Astrocyte (in vitro differentiated cells and primary cell): ENCODE data around the gene NENF. TPM values are rescaled to one million over a fixed set of nuclear protein-coding genes. Genes with fewer than 3 reads are reported as not detected.

Experiments
- DNase-seq: peaks from one replicate; pipeline ENCODE4 v3.0.0-alpha.2; 2010; ENCODE audit warnings: low read depth
- FAIRE-seq: peaks from 2 replicates; lab custom pipeline; 2011; peaks lifted over from hg19 to GRCh38; lab: Jason Lieb, UNC
- H2AFZ ChIP-seq: 2 replicates; pipeline ENCODE4 v1.6.0; 2012; ENCODE audit warnings: low read depth, low read length, inconsistent platforms
- H3K27ac ChIP-seq: 2 replicates; pipeline ENCODE4 v1.5.1; 2011; ENCODE audit warnings: low read depth, low read length, inconsistent platforms
- H3K27me3 ChIP-seq: 2 replicates; pipeline ENCODE4 v1.6.0; 2011; ENCODE audit warnings: low read length, inconsistent platforms; ENCODE audit not compliant: insufficient read depth
- H3K36me3 ChIP-seq: 2 replicates; pipeline ENCODE4 v1.5.1; 2011; ENCODE audit warnings: low read length, inconsistent platforms; ENCODE audit not compliant: insufficient read depth
- H3K4me1 ChIP-seq: 2 replicates; pipeline ENCODE4 v1.5.1; 2011; ENCODE audit warnings: low read length, inconsistent platforms; ENCODE audit not compliant: insufficient read depth
- H3K4me2 ChIP-seq: 2 replicates; pipeline ENCODE4 v1.6.0; 2012; ENCODE audit warnings: low read length, inconsistent platforms
- H3K4me3 ChIP-seq: 2 replicates; pipeline ENCODE4 v1.5.1; 2011; ENCODE audit warnings: low read depth, mild to moderate bottlenecking, low read length, inconsistent platforms; ENCODE audit not compliant: insufficient read depth
- H3K79me2 ChIP-seq: 2 replicates; pipeline ENCODE4 v1.6.0; 2012; ENCODE audit warnings: mild to moderate bottlenecking, low read length, inconsistent platforms; ENCODE audit not compliant: insufficient read depth
- H3K9ac ChIP-seq: 2 replicates; pipeline ENCODE4 v1.6.0; 2012; ENCODE audit warnings: mild to moderate bottlenecking, low read length, inconsistent platforms
- H3K9me3 ChIP-seq: 2 replicates; pipeline ENCODE4 v1.5.1; 2012; ENCODE audit warnings: low read depth, mild to moderate bottlenecking, low read length, inconsistent platforms; ENCODE audit not compliant: insufficient read depth
- H4K20me1 ChIP-seq: 2 replicates; pipeline ENCODE4 v1.6.0; 2012; ENCODE audit warnings: low read length, inconsistent platforms; ENCODE audit not compliant: insufficient read depth
- H3K27ac Mint-ChIP-seq: one replicate; pipeline ENCODE4 v1.8.0; 2021; ENCODE audit warnings: mild to moderate bottlenecking, mixed read lengths; ENCODE audit not compliant: unreplicated experiment
- H3K27me3 Mint-ChIP-seq: one replicate; pipeline ENCODE4 v1.8.0; 2021; ENCODE audit warnings: low read depth, mixed read lengths; ENCODE audit not compliant: unreplicated experiment
- H3K36me3 Mint-ChIP-seq: one replicate; pipeline ENCODE4 v1.8.0; 2021; ENCODE audit warnings: low read depth, mixed read lengths; ENCODE audit not compliant: unreplicated experiment
- H3K4me1 Mint-ChIP-seq: one replicate; pipeline ENCODE4 v1.8.0; 2021; ENCODE audit warnings: low read depth, mixed read lengths; ENCODE audit not compliant: unreplicated experiment
- H3K4me3 Mint-ChIP-seq: one replicate; pipeline ENCODE4 v1.8.0; 2021; ENCODE audit warnings: mild to moderate bottlenecking, moderate library complexity, mixed read lengths; ENCODE audit not compliant: unreplicated experiment
- H3K9me3 Mint-ChIP-seq: one replicate; pipeline ENCODE4 v1.8.0; 2021; ENCODE audit warnings: mild to moderate bottlenecking, mixed read lengths; ENCODE audit not compliant: unreplicated experiment
- CTCF ChIP-seq: IDR thresholded peaks from 2 replicates; pipeline ENCODE4 v1.5.1; 2011; ENCODE audit warnings: low read depth, mild to moderate bottlenecking, inconsistent platforms, low read length, moderate library complexity; ENCODE audit not compliant: insufficient read depth
- EZH2 ChIP-seq: IDR thresholded peaks from 2 replicates; pipeline ENCODE4 v1.6.1; 2012; ENCODE audit warnings: mild to moderate bottlenecking, low read length, inconsistent platforms; ENCODE audit not compliant: insufficient read depth
- total RNA-seq: library from RNA; stranded (reverse); gene quantifications from 2 replicates; pipeline ENCODE4 v1.2.1, GENCODE V29; 2021

Gene NENF
- total RNA-seq, 1 donor from 2014 or later = 34.4 TPM

- H3K36me3 ChIP-seq = peaks cover 7% of the 10 kb centered on the region
- no peak for FAIRE-seq
- no peaks in the 10 kb centered on the region for H3K9me3 ChIP-seq
- peaks cover 24% of the 10 kb centered on the region for H3K36me3 Mint-ChIP-seq
- no peak for DNase-seq
- peak overlapping the region; percentile 67 for H3K4me3 ChIP-seq
- peak overlapping the region; percentile 83 for H2AFZ ChIP-seq
- peaks cover 7% of the 10 kb centered on the region for H3K79me2 ChIP-seq
- H3K9ac ChIP-seq = peak overlapping the region; percentile 69
- no peak for TF ChIP-seq EZH2
- H3K27ac Mint-ChIP-seq = no peak overlapping the region
- H3K4me1 ChIP-seq = peaks cover 7% of the 10 kb centered on the region
- peak overlapping the region; percentile 91 for H3K4me3 Mint-ChIP-seq
- no peaks in the 10 kb centered on the region for H3K27me3 ChIP-seq
- H3K27ac ChIP-seq = no peak overlapping the region
- H3K4me1 Mint-ChIP-seq = peaks cover 8% of the 10 kb centered on the region
- peak overlapping the region; percentile 98 for H3K4me2 ChIP-seq
- H4K20me1 ChIP-seq = peaks cover 18% of the 10 kb centered on the region
- no peaks in the 10 kb centered on the region for H3K27me3 Mint-ChIP-seq
- H3K9me3 Mint-ChIP-seq = peaks cover 2% of the 10 kb centered on the region
These were observed 18.8 kb upstream of the NENF start for GRCh38 chr1:212413902-212414327.

- Histone ChIP-seq H3K9me3 (no peaks in the 10 kb centered on the region), H3K4me2 (peak within 1 kb of the TSS; percentile 98), H3K27me3 (no peaks in the 10 kb centered on the region), H3K4me3 (peak within 1 kb of the TSS; percentile 67), H3K9ac (peak within 1 kb of the TSS; percentile 69), H4K20me1 (peaks cover 18% of the 10 kb centered on the region), H2AFZ (peak within 1 kb of the TSS; percentile 83), H3K36me3 (peaks cover 3% of the 10 kb centered on the region), H3K4me1 (peaks cover 7% of the 10 kb centered on the region), H3K79me2 (peaks cover 7% of the 10 kb centered on the region), H3K27ac (no peak within 1 kb of the TSS)
- DNase-seq (peak; percentile 62), FAIRE-seq (no peak)
- no peak for TF ChIP-seq EZH2
- no peak for TF ChIP-seq CTCF
- peak within 1 kb of the TSS; percentile 91 for H3K4me3 Mint-ChIP-seq
- H3K27ac Mint-ChIP-seq = peak within 1 kb of the TSS; percentile 84
- H3K36me3 Mint-ChIP-seq = peaks cover 20% of the 10 kb centered on the region
- H3K27me3 Mint-ChIP-seq = no peaks in the 10 kb centered on the region
- peaks cover 2% of the 10 kb centered on the region for H3K9me3 Mint-ChIP-seq
- peaks cover 8% of the 10 kb centered on the region for H3K4me1 Mint-ChIP-seq
These were observed 18.2 kb upstream of the NENF start, which contains the start of gene PACC1 for GRCh38 chr1:212414328-212415106. Gene PACC1, minus strand, starts transcription at chr1:212414886. Its CDS starts 129 bp downstream, at chr1:212414757.

GRCh38 chr1:212415107-212415841, 17.4 kb upstream of the NENF start:
- H4K20me1 ChIP-seq = peaks cover 18% of the 10 kb centered on the region
- H3K4me2 ChIP-seq = peak overlapping the region; percentile 98
- H3K4me1 Mint-ChIP-seq = peaks cover 8% of the 10 kb centered on the region
- peak overlapping the region; percentile 91 for H3K4me3 Mint-ChIP-seq
- no peaks in the 10 kb centered on the region for H3K9me3 ChIP-seq
- H3K27me3 ChIP-seq = no peaks in the 10 kb centered on the region
- H3K27me3 Mint-ChIP-seq = no peaks in the 10 kb centered on the region
- H3K79me2 ChIP-seq = peaks cover 7% of the 10 kb centered on the region
- no peak for FAIRE-seq
- no peak for DNase-seq
- peaks cover 15% of the 10 kb centered on the region for H3K36me3 Mint-ChIP-seq
- H3K27ac ChIP-seq = no peak overlapping the region
- peak overlapping the region; percentile 67 for H3K4me3 ChIP-seq
- H3K9ac ChIP-seq = peak overlapping the region; percentile 69
- H2AFZ ChIP-seq = peak overlapping the region; percentile 83
- H3K27ac Mint-ChIP-seq = peak overlapping the region; percentile 84
- peaks cover 7% of the 10 kb centered on the region for H3K4me1 ChIP-seq
- TF ChIP-seq CTCF (no peak), EZH2 (no peak)
- H3K9me3 Mint-ChIP-seq = peaks cover 2% of the 10 kb centered on the region
- no peaks in the 10 kb centered on the region for H3K36me3 ChIP-seq
